Right renal pelvis (tissue), 4 donors: Measurements from ENCODE around the gene SARDH. TPM values are rescaled to one million over a fixed set of nuclear protein-coding genes. Genes with fewer than 3 reads are reported as not detected.
A peak's percentile ranks its signal among the peaks of the same experiment; 100 is the strongest.
"Not testable (repeated sequence)": the region's sequence is repeated elsewhere in the genome, so short reads cannot be mapped to it uniquely, and the experiment has no call there.

Experiments used
- DNase-seq, 4 donors: peaks; one replicate each; pipeline ENCODE4 v3.0.0-alpha.2; 2013; ENCODE audit warnings: low read depth in 4 of 4, low spot score in 3 of 4, missing footprints in 1 of 4
- polyA plus RNA-seq, 4 donors: library from polyadenylated mRNA; unstranded; fragments of 120-200 nt; gene quantifications; one replicate each; pipeline ENCODE4 v1.2.1, GENCODE V29; 2013; ENCODE audit not compliant: insufficient read length in 4 of 4

Gene SARDH
- polyA plus RNA-seq, 4 donors, result 9.3 to 13.7 (median 10.7) TPM

GRCh38 chr9:133760713-133761290 lies 22.6 kb upstream of the SARDH start:
- DNase-seq, result no peak

DNA sequence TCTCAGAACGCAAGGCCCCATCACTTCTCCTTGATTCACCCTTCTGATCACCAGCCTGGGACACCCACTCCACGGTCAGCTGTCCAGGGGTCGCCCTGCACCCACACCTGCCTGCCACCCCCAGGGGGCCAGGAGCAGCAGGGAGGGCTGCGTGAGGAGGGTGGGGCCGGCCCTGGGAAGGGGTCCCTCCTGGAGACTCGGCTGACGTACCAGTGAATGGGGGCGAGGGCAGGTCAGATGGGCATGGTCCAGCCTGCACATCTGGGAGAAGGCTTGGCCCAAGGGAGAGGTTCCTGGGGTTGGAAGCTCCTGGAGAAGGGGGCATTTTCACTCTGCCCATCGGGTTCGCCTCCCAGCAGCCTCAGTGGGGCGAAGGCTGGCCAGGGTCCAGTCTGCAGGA lies 21.8 kb upstream of the SARDH start:
- no peak for DNase-seq

DNA sequence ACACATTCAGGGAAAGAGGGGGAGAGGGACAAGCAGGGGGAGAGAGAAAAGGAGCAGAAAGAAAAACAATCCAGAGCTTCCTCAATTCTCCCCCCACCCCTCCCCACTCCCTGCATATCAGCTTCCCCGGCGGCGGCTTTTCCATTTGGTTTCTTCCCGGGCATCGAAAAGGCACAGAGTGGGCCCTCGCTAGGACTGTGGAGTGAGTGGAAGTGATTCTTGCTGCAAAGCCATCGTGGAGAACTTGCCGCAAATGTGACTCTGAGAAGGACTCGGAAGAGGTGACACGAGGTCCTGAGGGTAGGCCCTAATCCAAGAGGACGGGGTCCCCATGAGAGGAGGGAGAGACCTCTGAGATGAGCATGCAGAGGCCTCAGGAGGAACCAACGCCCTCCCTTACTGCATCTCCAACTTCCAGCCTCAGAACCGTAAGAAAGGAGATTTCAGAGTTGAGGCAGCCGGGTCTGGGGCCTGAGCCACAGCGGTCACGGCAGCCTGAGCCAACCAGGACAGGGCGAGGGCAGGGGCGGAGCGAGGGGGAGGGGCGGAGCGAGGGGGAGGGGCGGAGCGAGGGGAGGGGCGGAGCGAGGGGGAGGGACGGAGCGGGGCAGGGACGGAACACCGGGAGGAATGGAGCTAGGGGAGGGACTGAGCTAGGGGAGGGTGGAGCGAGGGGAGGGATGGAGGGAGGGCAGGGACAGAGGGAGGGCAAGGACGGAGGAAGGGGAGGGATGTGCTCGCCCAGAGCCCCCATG lies 21.2 kb upstream of the SARDH start:
- no peak for DNase-seq

GRCh38 chr9:133758228-133758627 lies 20.1 kb upstream of the SARDH start:
- DNase-seq, result no peak

DNA sequence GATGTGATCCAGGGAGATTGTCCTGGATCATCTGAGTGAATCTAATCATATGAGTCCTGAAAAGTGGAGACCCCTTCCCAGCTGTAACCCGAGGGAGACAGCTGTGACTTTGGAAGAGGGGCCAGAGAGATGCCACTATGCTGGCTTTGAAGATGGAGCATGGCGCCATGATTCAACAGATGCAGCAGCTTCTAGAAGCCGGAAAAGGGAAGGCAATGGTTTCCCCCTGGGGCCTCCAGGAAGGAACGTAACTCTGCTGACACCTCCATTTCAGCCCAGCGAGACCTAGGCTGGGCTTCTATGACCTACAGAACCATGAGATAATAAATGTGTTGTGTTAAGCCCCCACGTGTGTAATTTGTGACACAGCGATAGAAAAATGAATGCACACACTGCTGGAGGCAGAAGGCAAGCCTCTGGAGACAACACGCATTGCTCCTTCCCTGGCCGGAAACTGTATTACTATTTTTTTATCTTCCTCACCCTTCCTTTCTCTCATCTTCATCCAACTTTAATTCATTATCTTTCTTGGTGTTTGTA lies 16.6 kb upstream of the SARDH start:
- DNase-seq, result no peak

GRCh38 chr9:133754187-133754586 lies 16.0 kb upstream of the SARDH start:
- no peak for DNase-seq

DNA sequence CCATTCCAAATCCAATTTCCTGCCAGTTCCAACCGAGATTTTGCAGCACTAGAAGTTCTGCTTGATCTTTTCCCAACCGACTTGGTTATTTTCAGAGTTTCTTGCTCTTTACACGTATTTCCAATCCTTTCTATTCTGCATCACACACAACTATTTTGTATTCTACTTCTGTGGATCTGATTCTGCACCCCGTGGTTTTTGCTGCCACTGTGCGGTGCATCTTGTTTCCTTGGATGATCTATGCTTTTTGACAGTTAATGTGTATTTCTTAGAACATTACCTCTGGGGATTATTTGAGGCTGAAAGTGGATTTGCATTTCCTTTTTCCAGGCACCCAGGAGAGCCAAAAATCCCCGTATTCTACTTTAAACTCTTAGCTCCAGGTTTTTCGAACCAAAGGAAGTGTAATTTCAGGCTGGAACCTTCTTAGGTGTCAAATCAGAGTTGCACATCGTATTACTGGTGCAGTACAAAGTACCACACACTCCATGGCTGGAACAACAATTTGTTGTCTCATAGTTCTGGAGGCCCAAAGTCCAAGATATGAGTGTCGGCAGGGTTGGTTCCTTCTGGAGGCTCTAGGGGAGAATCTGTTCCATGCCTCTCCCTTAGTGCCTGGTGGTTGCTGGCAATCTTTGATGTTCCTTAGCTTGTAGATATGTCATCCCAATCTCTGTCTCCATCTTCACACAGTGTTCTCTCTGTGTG lies 14.7 kb upstream of the SARDH start:
- no peak for DNase-seq

- no peak for DNase-seq
These were observed 13.0 kb upstream of the SARDH start for GRCh38 chr9:133750982-133751649.

DNA sequence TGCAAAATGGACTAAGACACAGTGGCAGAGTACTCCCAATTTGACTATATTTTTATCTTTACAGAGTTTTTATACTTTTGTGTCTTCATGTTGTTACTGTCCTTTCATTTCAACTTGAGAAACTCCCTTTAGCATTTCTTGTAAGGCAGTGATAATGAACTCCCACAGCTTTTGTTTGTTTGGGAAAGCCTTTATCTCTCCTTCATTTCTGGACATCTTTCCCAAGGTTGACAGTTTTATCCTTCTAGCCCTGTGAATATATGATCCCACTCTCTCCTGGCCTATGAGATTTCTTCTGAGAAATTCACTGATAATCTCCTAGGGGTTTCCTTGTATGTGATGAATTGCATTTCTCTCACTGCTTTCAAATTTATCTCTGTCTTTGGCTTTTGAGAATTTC lies 9.2 kb upstream of the SARDH start:
- DNase-seq, result no peak

DNA sequence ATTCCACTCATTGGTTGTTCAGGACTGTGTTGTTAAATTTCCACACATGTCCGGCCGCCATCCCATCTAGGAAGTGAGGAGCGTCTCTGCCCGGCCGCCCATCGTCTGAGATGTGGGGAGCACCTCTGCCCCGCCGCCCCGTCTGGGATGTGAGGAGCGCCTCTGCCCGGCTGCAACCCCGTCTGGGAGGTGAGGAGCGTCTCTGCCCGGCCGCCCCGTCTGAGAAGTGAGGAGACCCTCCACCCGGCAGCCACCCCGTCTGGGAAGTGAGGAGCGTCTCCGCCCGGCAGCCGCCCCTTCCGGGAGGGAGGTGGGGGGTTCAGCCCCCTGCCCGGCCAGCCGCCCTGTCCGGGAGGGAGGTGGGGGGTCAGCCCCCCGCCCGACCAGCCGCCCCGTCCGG lies 6.4 kb upstream of the SARDH start:
- not testable (repeated sequence) for DNase-seq

GRCh38 chr9:133742849-133743444 lies 4.8 kb upstream of the SARDH start:
- DNase-seq, result peak; percentile 51 to 65 (median 61)

GRCh38 chr9:133742251-133742650 lies 4.1 kb upstream of the SARDH start:
- no peak for DNase-seq

- no peak for DNase-seq
These were observed 3.6 kb upstream of the SARDH start for GRCh38 chr9:133741716-133742115.

- DNase-seq, result no peak
These were observed 2.8 kb upstream of the SARDH start for GRCh38 chr9:133740911-133741310.

GRCh38 chr9:133739408-133740280 lies 1.5 kb upstream of the SARDH start:
- no peak for DNase-seq

DNA sequence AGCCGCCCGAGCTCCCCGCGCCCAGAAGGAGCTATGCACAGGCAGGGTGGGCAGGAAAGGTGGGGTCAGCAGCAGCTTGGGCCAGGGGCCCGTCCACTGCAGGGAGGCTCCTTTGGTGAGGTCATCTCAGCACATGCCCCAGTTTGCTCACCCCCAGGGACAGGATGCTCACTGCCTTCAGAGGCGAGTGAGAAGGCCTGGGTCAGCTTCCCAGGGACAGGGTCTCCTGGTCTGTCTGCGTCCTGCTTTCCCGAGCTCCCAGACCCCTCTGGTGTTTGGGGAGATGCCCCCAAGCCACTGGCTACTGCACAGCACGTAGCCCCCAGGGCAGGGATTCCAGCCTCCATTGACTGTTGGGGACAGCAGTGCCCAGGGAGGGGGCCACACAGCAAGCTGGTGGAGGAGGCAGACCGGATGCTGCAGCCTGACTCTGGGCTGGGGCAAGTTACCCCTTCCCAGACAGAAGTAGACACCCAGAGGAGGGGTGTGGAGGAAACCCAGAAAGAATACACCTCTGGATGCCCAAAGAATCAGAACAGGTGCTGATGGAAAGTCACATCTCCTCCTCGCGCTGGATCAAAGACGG lies 581 bp upstream of the SARDH start:
- DNase-seq, result no peak

GRCh38 chr9:133737071-133737773 lies 930 bp downstream of the SARDH start:
- no peak for DNase-seq

DNA sequence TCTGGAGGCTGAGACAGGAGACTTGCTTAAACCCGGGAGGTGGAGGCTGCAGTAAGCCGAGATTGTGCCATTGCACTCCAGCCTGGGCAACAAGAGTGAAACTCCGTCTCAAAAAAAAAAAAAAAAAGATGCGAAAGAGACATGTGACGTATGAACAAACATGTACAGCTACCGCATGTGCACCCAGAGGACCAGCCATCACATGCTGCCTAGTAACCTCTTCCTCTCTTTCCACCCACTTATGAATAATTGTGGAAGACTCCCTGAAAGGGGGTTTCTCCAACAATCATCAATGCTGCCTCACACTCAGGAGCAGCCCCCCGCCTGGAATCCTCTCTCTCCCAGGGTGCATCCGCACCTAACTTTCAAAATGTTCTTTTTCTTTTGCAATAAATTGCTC lies 2.2 kb downstream of the SARDH start:
- no peak for DNase-seq

GRCh38 chr9:133735415-133735775 lies 2.8 kb downstream of the SARDH start:
- no peak for DNase-seq
